Fibroblast of mammary gland (primary cell): Measurements from ENCODE around the gene NEDD1.
A peak's percentile ranks its signal among the peaks of the same experiment; 100 is the strongest.

ENCODE experiments used
- DNase-seq: peaks from one replicate; pipeline ENCODE4 v3.0.0-alpha.2; 2010; ENCODE audit warnings: low read depth
- H3K4me3 ChIP-seq: 2 replicates; pipeline ENCODE4 v1.5.1; 2011; ENCODE audit warnings: low read depth, mild to moderate bottlenecking, low read length, moderate library complexity; ENCODE audit not compliant: control insufficient read depth
- CTCF ChIP-seq: conservative IDR thresholded peaks from 2 replicates; pipeline ENCODE4 v1.5.1; 2011; ENCODE audit warnings: low read depth, low read length, inconsistent platforms; ENCODE audit not compliant: control insufficient read depth, insufficient read depth

Gene NEDD1

GRCh38 chr12:96897421-96897820 is 9.6 kb upstream of the NEDD1 start:
- H3K4me3 ChIP-seq: no peak overlapping the region
- no peak for TF ChIP-seq CTCF
- DNase-seq: no peak

GRCh38 chr12:96901175-96901574 is 5.9 kb upstream of the NEDD1 start:
- no peak for TF ChIP-seq CTCF
- H3K4me3 ChIP-seq: no peak overlapping the region
- DNase-seq: no peak

- H3K4me3 ChIP-seq: no peak overlapping the region
- peak; percentile 16 for DNase-seq
- no peak for TF ChIP-seq CTCF
Measured at GRCh38 chr12:96902076-96902475, 5.0 kb upstream of the NEDD1 start.

GRCh38 chr12:96906498-96906848 is 584 bp upstream of the NEDD1 start:
- no peak for TF ChIP-seq CTCF
- DNase-seq: no peak
- H3K4me3 ChIP-seq: peak overlapping the region; percentile 89

GRCh38 chr12:96907671-96908422 is 790 bp downstream of the NEDD1 start:
- H3K4me3 ChIP-seq: peak overlapping the region; percentile 89
- no peak for TF ChIP-seq CTCF
- DNase-seq: peak; percentile 30

- no peak for DNase-seq
- peak overlapping the region; percentile 89 for H3K4me3 ChIP-seq
- no peak for TF ChIP-seq CTCF
Measured at GRCh38 chr12:96908423-96908675, 1.3 kb downstream of the NEDD1 start.

- no peak overlapping the region for H3K4me3 ChIP-seq
- no peak for DNase-seq
- no peak for TF ChIP-seq CTCF
Measured at GRCh38 chr12:96912261-96912660, 5.2 kb downstream of the NEDD1 start.
